AG04450 (cell line): ENCODE measurements around the gene DNPH1. TPM values are rescaled to one million over a fixed set of nuclear protein-coding genes. Genes with fewer than 3 reads are reported as not detected.

ENCODE experiments used
- CTCF ChIA-PET: fragments of 300-600, 350-600 bp; formaldehyde crosslinking; extraction: SDS; loops from one replicate; lab custom pipeline; 2022; ENCODE audit warnings: antibody characterized with exemption, inconsistent platforms; lab: Charles Lee
- POLR2A ChIA-PET: fragments of 350-600 bp; formaldehyde crosslinking; extraction: SDS; loops from one replicate; lab custom pipeline; 2021; ENCODE audit warnings: antibody characterized with exemption, inconsistent platforms; lab: Yijun Ruan, JAX
- DNase-seq: peaks from one replicate; pipeline ENCODE4 v3.0.0-alpha.2; 2011; ENCODE audit warnings: low read depth, low spot score
- H3K27ac ChIP-seq: one replicate; pipeline ENCODE4 v1.5.1; 2012; ENCODE audit warnings: low read depth, low read length, control low read depth
- H3K27me3 ChIP-seq: one replicate; pipeline ENCODE4 v1.6.0; 2012; ENCODE audit warnings: low read length; ENCODE audit not compliant: control insufficient read depth, insufficient read depth
- H3K4me3 ChIP-seq: 2 replicates; pipeline ENCODE4 v1.5.1; 2011; ENCODE audit warnings: mild to moderate bottlenecking, low read depth, low read length, control low read depth
- H3K9me3 ChIP-seq: 2 replicates; pipeline ENCODE4 v1.5.1; 2012; ENCODE audit warnings: low read length; ENCODE audit not compliant: control insufficient read depth, insufficient read depth
- CTCF ChIP-seq: IDR thresholded peaks from 2 replicates; pipeline ENCODE4 v1.5.1; 2011; ENCODE audit warnings: low read depth, low read length, control low read depth, inconsistent platforms
- polyA plus RNA-seq: library from polyadenylated mRNA; depleted of rRNA; stranded (reverse); fragments of >200 nt; gene quantifications from 2 replicates; pipeline ENCODE4 v1.2.3, GENCODE V29; 2011

Gene DNPH1
- polyA plus RNA-seq, 1 experiment = 36.9 TPM

GRCh38 chr6:43229803-43230620 is 731 bp upstream of the DNPH1 start:
- H3K27ac ChIP-seq = no peak overlapping the region
- H3K4me3 ChIP-seq = peak overlapping the region; percentile 50; the same call in 1 of the 2 replicates
- no peak for TF ChIP-seq CTCF
- H3K27me3 ChIP-seq = peaks cover 9% of the 10 kb centered on the region
- CTCF ChIA-PET = interaction anchor here (0.6 to 2.1 kb wide), 10 partner anchors 8 to 326 kb away, joined by 3 to 29 read pairs (median 4); no protein-coding TSS in a partner anchor
- no peak for DNase-seq
- POLR2A ChIA-PET = interaction anchor here (0.6 to 1.7 kb wide), 4 partner anchors 10 to 408 kb away, joined by 3 to 6 read pairs (median 6); partner anchors contain the start of gene ZNF318
- no peaks in the 10 kb centered on the region for H3K9me3 ChIP-seq

DNA sequence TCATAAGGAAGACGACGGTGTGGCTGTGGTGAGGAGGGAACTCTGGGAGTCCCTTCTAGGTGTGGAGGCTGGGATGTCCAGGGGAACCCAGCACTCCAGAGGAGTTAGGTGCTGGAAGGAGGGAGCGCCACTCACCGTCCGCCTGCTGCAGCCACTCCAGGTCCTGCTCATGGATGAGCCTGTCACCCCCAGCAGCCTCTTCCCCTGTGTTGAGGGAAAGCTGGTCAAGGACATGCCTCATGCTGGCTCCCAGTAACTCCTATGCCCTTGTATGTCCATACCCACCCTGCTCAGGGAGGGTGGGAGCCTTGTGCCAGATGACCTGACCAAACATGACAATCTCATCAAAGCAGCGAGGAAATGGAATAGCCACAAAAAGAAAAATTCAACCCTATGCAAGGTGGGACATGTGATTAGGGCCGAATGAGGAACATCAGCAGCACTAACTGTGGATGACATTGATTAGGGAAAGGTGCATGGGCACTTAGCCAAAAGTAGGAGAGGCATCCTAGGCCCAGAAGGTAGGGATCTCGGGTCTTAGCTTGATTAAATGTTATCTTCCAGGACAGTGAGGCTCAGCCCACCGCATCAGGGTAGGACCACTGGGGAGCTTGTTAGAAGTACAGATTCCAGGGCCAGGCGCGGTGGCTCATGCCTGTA is 3.0 kb downstream of the DNPH1 start:
- CTCF ChIA-PET = no interaction called here
- DNase-seq = no peak

GRCh38 chr6:43223175-43223574 is 6.1 kb downstream of the DNPH1 start:
- no peak for TF ChIP-seq CTCF
- ChIA-PET POLR2A (no interaction called here), CTCF (no interaction called here)
- Histone ChIP-seq H3K4me3 (no peak overlapping the region), H3K27me3 (no peaks in the 10 kb centered on the region), H3K27ac (no peak overlapping the region), H3K9me3 (no peaks in the 10 kb centered on the region)
- no peak for DNase-seq

More for the DNA sequence above, 3.0 kb downstream of the DNPH1 start:
- TF ChIP-seq CTCF = no peak
- Histone ChIP-seq H3K9me3 (no peaks in the 10 kb centered on the region), H3K27me3 (peaks cover 3% of the 10 kb centered on the region), H3K27ac (no peak overlapping the region), H3K4me3 (no peak overlapping the region)
- POLR2A ChIA-PET = interaction anchor here (0.6 kb wide), 1 partner anchor 231 kb away, joined by 3 read pairs; no protein-coding TSS in a partner anchor

DNA sequence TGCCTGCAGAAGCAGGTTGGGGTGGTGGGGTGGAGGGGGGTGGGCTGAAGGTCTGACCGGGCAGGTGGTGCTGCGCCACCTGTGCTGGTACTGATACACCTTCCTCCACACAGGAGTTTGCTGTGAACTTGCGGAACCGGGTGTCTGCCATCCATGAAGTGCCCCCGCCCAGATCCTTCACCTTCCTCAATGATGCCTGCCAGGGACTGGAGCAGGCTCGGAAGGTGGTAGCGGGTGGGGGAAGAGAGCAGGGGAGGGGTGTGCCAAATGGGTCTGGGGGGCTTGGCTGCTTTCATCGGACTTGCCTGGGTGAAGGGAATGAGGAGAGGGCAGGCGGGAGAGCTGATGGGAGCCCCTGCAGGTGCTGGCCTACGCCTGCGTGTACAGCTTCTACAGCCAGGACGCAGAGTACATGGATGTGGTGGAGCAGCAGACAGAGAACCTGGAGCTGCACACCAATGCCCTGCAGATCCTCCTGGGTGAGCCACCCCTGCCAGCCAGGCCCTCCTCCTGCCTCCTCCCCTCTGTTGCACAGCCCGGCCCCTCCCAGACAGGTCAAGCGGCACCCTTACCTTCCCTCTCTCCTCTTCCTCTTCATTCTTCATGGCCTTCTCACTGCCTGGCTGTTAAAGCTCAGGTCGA is 6.7 kb downstream of the DNPH1 start:
- ChIA-PET CTCF (no interaction called here), POLR2A (no interaction called here)
- TF ChIP-seq CTCF = no peak
- Histone ChIP-seq H3K27ac (no peak overlapping the region), H3K27me3 (no peaks in the 10 kb centered on the region), H3K9me3 (no peaks in the 10 kb centered on the region), H3K4me3 (no peak overlapping the region)
- no peak for DNase-seq
